ENCODE results near the gene HMMR.
"Not testable (repeated sequence)": the region's sequence is repeated elsewhere in the genome, so short reads cannot be mapped to it uniquely, and the experiment has no call there.

The HMMR gene

GRCh38 chr5:163460562-163461171, at the start of gene HMMR:
Gene HMMR, plus strand, starts transcription at chr5:163460632. Its CDS starts 61 bp downstream, at chr5:163460693.
- peak; percentile 42 for DNase-seq

GRCh38 chr5:163415673-163416072, 44.8 kb upstream of the HMMR start:
- DNase-seq: not testable (repeated sequence)

- DNase-seq: no peak
These were observed 35.6 kb upstream of the HMMR start for GRCh38 chr5:163424836-163425235.

- DNase-seq: not testable (repeated sequence)
These were observed 34.3 kb upstream of the HMMR start for GRCh38 chr5:163426128-163426527.

GRCh38 chr5:163432544-163432943, 27.9 kb upstream of the HMMR start:
- no peak for DNase-seq

- no peak for DNase-seq
These were observed 27.2 kb upstream of the HMMR start for GRCh38 chr5:163433271-163433670.

GRCh38 chr5:163434401-163434866, 26.0 kb upstream of the HMMR start:
- peak; percentile 3 for DNase-seq

GRCh38 chr5:163436515-163436914, 23.9 kb upstream of the HMMR start:
- no peak for DNase-seq

- no peak for DNase-seq
These were observed 23.5 kb upstream of the HMMR start for GRCh38 chr5:163437011-163437308.

- DNase-seq: peak; percentile 96
These were observed 22.9 kb upstream of the HMMR start, which contains the start of gene CCNG1 for GRCh38 chr5:163437309-163438182. Gene CCNG1, plus strand, starts transcription at chr5:163437595. Its CDS starts 1,662 bp downstream, at chr5:163439257.

GRCh38 chr5:163439092-163439425, 21.4 kb upstream of the HMMR start:
- DNase-seq: no peak

- DNase-seq: no peak
These were observed 19.5 kb upstream of the HMMR start for GRCh38 chr5:163440954-163441353.

- no peak for DNase-seq
These were observed 15.9 kb upstream of the HMMR start for GRCh38 chr5:163444526-163444925.

GRCh38 chr5:163445345-163445744, 15.1 kb upstream of the HMMR start:
- no peak for DNase-seq

GRCh38 chr5:163447191-163447590, 13.2 kb upstream of the HMMR start:
- DNase-seq: no peak

GRCh38 chr5:163447875-163448274, 12.6 kb upstream of the HMMR start:
- DNase-seq: no peak

GRCh38 chr5:163448491-163448890, 11.9 kb upstream of the HMMR start:
- DNase-seq: no peak

- no peak for DNase-seq
These were observed 8.9 kb upstream of the HMMR start for GRCh38 chr5:163451489-163451888.

GRCh38 chr5:163453705-163454104, 6.7 kb upstream of the HMMR start:
- no peak for DNase-seq

- DNase-seq: not testable (repeated sequence)
These were observed 5.0 kb upstream of the HMMR start for GRCh38 chr5:163455406-163455805.

- no peak for DNase-seq
These were observed 4.3 kb upstream of the HMMR start for GRCh38 chr5:163456029-163456589.

GRCh38 chr5:163456840-163457239, 3.6 kb upstream of the HMMR start:
- DNase-seq: no peak

GRCh38 chr5:163458778-163459385, 1.6 kb upstream of the HMMR start:
- DNase-seq: no peak

- DNase-seq: peak; percentile 44
These were observed 992 bp upstream of the HMMR start for GRCh38 chr5:163459462-163459818.
